HepG2 (cell line): ENCODE data around the gene CSNK1D. TPM values are rescaled to one million over a fixed set of nuclear protein-coding genes. Genes with fewer than 3 reads are reported as not detected.

Source experiments
- ATAD3A ChIP-seq: sonication (generic); formaldehyde crosslinking; IDR thresholded peaks from 2 replicates; pipeline ENCODE4 v1.4.0; 2020; ENCODE audit warnings: missing genetic modification reagents
- HNRNPL ChIP-seq: fragments of 200-400 bp; formaldehyde crosslinking; IDR thresholded peaks from 2 replicates; pipeline ENCODE4 v1.6.1; 2017; ENCODE audit warnings: mild to moderate bottlenecking, low read depth, low read length
- KMT2A ChIP-seq: sonication (generic); formaldehyde crosslinking; IDR thresholded peaks from 2 replicates; pipeline ENCODE4 v1.4.0; 2020; ENCODE audit warnings: missing genetic modification reagents
- MAF1 ChIP-seq: sonication (generic); formaldehyde crosslinking; IDR thresholded peaks from 2 replicates; pipeline ENCODE4 v1.5.0; 2020; ENCODE audit warnings: missing genetic modification reagents, borderline replicate concordance
- MXD4 ChIP-seq: IDR thresholded peaks from 2 replicates; pipeline ENCODE4 v1.6.1; 2016; ENCODE audit warnings: mild to moderate bottlenecking, missing biosample characterization, missing genetic modification reagents
- PHF8 ChIP-seq: sonication (generic); formaldehyde crosslinking; IDR thresholded peaks from 2 replicates; pipeline ENCODE4 v1.5.0; 2020; ENCODE audit warnings: missing genetic modification reagents
- ZMYM4 ChIP-seq: sonication (generic); formaldehyde crosslinking; IDR thresholded peaks from 2 replicates; pipeline ENCODE4 v1.8.1; 2023; ENCODE audit warnings: mild to moderate bottlenecking, missing genetic modification reagents
- ZNF256 ChIP-seq: sonication (generic); formaldehyde crosslinking; conservative IDR thresholded peaks from 2 replicates; pipeline ENCODE4 v1.4.0; 2020; ENCODE audit warnings: missing genetic modification reagents
- ZNF460 ChIP-seq: sonication (generic); formaldehyde crosslinking; IDR thresholded peaks from 2 replicates; pipeline ENCODE4 v1.5.1; 2020; ENCODE audit warnings: missing genetic modification reagents, mild to moderate bottlenecking, borderline replicate concordance
- ZNF556 ChIP-seq: sonication (generic); formaldehyde crosslinking; IDR thresholded peaks from 2 replicates; pipeline ENCODE4 v1.4.0; 2020; ENCODE audit warnings: mild to moderate bottlenecking, missing genetic modification reagents, borderline replicate concordance
- polyA plus RNA-seq, 8 experiments: library from polyadenylated mRNA; depleted of rRNA in 3 of 8; stranded (reverse) in 7 of 8; unstranded in 1 of 8; fragments of >200 nt; fragmentation: Illumina TruSeq in 4 of 8; extraction: Trizol in 4 of 8; gene quantifications; 2 replicates each; pipeline versions ENCODE4 v1.2.1 to v1.2.3, GENCODE V29; 2011 to 2016; ENCODE audit warnings: low read depth in 4 of 8, missing spikeins in 1 of 8, mixed read lengths in 1 of 8; ENCODE audit not compliant: insufficient read depth in 1 of 8
- total RNA-seq, 5 experiments: library from RNA; depleted of rRNA; stranded (reverse); fragments of >200 nt; fragmentation: Illumina TruSeq; extraction: Trizol; gene quantifications; 2 replicates each; pipeline ENCODE4 v1.2.3, GENCODE V29; 2016; ENCODE audit warnings: low read depth in 1 of 5
- TF ChIP-seq, protein P1 (sequence below): sonication (generic); formaldehyde crosslinking; IDR thresholded peaks from 2 replicates; pipeline ENCODE4 v1.4.0; 2020; ENCODE audit warnings: missing genetic modification reagents, mild to moderate bottlenecking, borderline replicate concordance
- TF ChIP-seq, protein P2 (sequence below): IDR thresholded peaks from 2 replicates; pipeline ENCODE4 v1.4.0; 2020; ENCODE audit warnings: mild to moderate bottlenecking, missing genetic modification reagents
- TF ChIP-seq, protein P3 (sequence below), 2 experiments: sonication (generic) in 1 of 2; formaldehyde crosslinking in 1 of 2; IDR thresholded peaks; 2 replicates each; pipeline versions ENCODE4 v1.4.0 to v1.6.1; 2018 to 2020; ENCODE audit warnings: missing genetic modification reagents in 2 of 2, borderline replicate concordance in 1 of 2, low read depth in 1 of 2, mild to moderate bottlenecking in 1 of 2, missing biosample characterization in 1 of 2
- TF ChIP-seq, protein P4 (sequence below): sonication (generic); formaldehyde crosslinking; conservative IDR thresholded peaks from 2 replicates; pipeline ENCODE4 v1.8.0; 2022; ENCODE audit warnings: low read depth, missing genetic modification reagents
- TF ChIP-seq, protein P5 (sequence below): sonication (generic); formaldehyde crosslinking; IDR thresholded peaks from 2 replicates; pipeline ENCODE4 v1.8.0; 2022; ENCODE audit warnings: mild to moderate bottlenecking, missing genetic modification reagents, borderline replicate concordance

CSNK1D gene
- total and polyA plus RNA-seq, 2 of the 13 experiments (the other 11 are each of a cell fraction or from before 2014, with no cell fraction given), result 31.5 to 128 TPM

DNA sequence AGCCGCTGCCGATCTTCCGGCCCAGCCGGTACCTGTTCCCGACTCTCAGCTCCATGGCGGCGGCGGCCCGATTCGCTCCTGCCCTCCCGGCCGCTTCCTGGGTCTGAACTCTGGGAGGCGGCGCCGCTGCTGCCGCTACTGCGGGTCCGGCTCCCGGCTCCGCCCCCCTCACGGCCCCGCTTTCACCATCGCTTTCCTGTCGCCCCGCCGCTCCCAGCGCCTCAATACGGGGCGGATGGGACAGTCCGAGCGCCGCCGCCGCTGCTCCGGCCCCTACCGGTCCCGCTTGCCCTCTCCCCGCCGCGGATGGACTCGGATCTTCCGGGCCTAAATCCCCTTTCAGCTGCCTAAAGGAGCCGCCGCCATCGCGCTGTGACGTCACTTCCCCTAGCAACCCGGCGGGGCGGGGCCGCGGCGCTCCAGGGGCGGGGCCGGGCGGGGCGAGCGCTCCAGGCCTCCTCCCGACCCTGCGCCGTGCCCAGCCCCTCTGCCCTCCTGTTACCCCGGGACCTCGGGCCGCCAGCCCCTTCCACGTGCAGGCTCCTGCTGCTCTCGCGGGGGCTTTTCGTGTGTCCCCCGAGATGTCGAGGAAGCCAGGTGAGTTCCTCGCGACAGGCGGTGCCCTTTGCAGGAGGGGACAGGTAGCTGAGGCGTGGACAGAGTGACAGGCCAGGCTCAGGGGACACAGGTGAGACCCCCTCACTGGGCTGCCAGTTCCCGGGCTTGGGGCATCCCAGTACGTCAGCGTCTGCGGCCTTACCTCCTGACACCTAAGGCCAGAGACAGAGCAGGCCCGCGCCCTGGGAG lies at the start of gene CSNK1D (continued):
- TF ChIP-seq, protein P1, sequence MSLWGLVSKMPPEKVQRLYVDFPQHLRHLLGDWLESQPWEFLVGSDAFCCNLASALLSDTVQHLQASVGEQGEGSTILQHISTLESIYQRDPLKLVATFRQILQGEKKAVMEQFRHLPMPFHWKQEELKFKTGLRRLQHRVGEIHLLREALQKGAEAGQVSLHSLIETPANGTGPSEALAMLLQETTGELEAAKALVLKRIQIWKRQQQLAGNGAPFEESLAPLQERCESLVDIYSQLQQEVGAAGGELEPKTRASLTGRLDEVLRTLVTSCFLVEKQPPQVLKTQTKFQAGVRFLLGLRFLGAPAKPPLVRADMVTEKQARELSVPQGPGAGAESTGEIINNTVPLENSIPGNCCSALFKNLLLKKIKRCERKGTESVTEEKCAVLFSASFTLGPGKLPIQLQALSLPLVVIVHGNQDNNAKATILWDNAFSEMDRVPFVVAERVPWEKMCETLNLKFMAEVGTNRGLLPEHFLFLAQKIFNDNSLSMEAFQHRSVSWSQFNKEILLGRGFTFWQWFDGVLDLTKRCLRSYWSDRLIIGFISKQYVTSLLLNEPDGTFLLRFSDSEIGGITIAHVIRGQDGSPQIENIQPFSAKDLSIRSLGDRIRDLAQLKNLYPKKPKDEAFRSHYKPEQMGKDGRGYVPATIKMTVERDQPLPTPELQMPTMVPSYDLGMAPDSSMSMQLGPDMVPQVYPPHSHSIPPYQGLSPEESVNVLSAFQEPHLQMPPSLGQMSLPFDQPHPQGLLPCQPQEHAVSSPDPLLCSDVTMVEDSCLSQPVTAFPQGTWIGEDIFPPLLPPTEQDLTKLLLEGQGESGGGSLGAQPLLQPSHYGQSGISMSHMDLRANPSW, result no peak; the same call in 1 of the 2 replicates
- peak; percentile 87 for TF ChIP-seq ZMYM4
- TF ChIP-seq, protein P2, sequence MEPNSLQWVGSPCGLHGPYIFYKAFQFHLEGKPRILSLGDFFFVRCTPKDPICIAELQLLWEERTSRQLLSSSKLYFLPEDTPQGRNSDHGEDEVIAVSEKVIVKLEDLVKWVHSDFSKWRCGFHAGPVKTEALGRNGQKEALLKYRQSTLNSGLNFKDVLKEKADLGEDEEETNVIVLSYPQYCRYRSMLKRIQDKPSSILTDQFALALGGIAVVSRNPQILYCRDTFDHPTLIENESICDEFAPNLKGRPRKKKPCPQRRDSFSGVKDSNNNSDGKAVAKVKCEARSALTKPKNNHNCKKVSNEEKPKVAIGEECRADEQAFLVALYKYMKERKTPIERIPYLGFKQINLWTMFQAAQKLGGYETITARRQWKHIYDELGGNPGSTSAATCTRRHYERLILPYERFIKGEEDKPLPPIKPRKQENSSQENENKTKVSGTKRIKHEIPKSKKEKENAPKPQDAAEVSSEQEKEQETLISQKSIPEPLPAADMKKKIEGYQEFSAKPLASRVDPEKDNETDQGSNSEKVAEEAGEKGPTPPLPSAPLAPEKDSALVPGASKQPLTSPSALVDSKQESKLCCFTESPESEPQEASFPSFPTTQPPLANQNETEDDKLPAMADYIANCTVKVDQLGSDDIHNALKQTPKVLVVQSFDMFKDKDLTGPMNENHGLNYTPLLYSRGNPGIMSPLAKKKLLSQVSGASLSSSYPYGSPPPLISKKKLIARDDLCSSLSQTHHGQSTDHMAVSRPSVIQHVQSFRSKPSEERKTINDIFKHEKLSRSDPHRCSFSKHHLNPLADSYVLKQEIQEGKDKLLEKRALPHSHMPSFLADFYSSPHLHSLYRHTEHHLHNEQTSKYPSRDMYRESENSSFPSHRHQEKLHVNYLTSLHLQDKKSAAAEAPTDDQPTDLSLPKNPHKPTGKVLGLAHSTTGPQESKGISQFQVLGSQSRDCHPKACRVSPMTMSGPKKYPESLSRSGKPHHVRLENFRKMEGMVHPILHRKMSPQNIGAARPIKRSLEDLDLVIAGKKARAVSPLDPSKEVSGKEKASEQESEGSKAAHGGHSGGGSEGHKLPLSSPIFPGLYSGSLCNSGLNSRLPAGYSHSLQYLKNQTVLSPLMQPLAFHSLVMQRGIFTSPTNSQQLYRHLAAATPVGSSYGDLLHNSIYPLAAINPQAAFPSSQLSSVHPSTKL (CRISPR knock-in tag), result peak; percentile 71
- TF ChIP-seq, protein P3, sequence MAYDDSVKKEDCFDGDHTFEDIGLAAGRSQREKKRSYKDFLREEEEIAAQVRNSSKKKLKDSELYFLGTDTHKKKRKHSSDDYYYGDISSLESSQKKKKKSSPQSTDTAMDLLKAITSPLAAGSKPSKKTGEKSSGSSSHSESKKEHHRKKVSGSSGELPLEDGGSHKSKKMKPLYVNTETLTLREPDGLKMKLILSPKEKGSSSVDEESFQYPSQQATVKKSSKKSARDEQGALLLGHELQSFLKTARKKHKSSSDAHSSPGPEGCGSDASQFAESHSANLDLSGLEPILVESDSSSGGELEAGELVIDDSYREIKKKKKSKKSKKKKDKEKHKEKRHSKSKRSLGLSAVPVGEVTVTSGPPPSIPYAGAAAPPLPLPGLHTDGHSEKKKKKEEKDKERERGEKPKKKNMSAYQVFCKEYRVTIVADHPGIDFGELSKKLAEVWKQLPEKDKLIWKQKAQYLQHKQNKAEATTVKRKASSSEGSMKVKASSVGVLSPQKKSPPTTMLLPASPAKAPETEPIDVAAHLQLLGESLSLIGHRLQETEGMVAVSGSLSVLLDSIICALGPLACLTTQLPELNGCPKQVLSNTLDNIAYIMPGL (CRISPR knock-in tag; IDR thresholded peaks at IDR 0.05; ENCODE audit: borderline replicate concordance in 1 of 2, low read depth in 1 of 2), result peak; percentile 73 to 91; a peak in 3 of 4 replicates
- TF ChIP-seq HNRNPL, result peak; percentile 73; the same call in 1 of the 2 replicates
- peak; percentile 98 for TF ChIP-seq ZNF556
- TF ChIP-seq, protein P4, sequence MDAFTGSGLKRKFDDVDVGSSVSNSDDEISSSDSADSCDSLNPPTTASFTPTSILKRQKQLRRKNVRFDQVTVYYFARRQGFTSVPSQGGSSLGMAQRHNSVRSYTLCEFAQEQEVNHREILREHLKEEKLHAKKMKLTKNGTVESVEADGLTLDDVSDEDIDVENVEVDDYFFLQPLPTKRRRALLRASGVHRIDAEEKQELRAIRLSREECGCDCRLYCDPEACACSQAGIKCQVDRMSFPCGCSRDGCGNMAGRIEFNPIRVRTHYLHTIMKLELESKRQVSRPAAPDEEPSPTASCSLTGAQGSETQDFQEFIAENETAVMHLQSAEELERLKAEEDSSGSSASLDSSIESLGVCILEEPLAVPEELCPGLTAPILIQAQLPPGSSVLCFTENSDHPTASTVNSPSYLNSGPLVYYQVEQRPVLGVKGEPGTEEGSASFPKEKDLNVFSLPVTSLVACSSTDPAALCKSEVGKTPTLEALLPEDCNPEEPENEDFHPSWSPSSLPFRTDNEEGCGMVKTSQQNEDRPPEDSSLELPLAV (CRISPR knock-in tag), result no peak
- TF ChIP-seq ZNF460, result no peak; the same call in 1 of the 2 replicates
- peak; percentile 63; the same call in 1 of the 2 replicates for TF ChIP-seq KMT2A (CRISPR knock-in tag)
- peak; percentile 79 for TF ChIP-seq MXD4 (CRISPR knock-in tag)
- TF ChIP-seq ZNF256 (CRISPR knock-in tag), result no peak; the same call in 1 of the 2 replicates
- TF ChIP-seq ATAD3A, result peak; percentile 24; the same call in 1 of the 2 replicates
- peak; percentile 84 for TF ChIP-seq PHF8 (CRISPR knock-in tag)
- TF ChIP-seq MAF1 (CRISPR knock-in tag), result 0 out of 2 replicates have a peak, but pooled peaks have one; percentile 79
- TF ChIP-seq, protein P5, sequence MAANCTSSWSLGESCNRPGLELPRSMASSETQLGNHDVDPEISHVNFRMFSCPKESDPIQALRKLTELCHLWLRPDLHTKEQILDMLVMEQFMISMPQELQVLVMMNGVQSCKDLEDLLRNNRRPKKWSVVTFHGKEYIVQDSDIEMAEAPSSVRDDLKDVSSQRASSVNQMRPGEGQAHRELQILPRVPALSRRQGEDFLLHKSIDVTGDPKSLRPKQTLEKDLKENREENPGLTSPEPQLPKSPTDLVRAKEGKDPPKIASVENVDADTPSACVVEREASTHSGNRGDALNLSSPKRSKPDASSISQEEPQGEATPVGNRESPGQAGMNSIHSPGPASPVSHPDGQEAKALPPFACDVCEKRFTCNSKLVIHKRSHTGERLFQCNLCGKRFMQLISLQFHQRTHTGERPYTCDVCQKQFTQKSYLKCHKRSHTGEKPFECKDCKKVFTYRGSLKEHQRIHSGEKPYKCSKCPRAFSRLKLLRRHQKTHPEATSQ (CRISPR knock-in tag), result no peak
